GM21381 (cell line): ENCODE results near the gene RMC1.

ENCODE experiments used
- ATAC-seq: cut with Tn5 transposase; IDR thresholded peaks from one replicate; pipeline ENCODE4 v1.9.1; 2021; ENCODE audit warnings: mild to moderate bottlenecking, moderate library complexity; ENCODE audit not compliant: unreplicated experiment

RMC1 gene

DNA sequence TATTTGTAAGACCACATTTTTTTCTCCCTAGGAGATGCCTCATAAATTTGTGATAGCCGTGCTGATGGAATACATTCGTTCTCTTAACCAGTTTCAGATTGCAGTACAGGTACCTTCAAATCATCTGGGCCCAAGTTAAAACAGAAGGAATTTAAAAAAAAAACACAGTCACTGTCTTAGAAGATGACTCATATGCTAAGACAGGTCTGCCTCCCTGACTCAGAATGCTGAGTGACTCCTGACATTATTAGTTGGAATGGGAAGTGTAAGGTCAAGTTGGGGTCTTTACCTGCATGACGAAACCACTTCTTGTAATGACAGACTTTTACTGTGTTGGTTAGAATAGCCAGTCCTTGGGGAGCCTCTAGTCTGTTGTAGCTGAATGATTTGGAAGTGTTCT lies 26.3 kb downstream of the RMC1 start:
- no peak for ATAC-seq

DNA sequence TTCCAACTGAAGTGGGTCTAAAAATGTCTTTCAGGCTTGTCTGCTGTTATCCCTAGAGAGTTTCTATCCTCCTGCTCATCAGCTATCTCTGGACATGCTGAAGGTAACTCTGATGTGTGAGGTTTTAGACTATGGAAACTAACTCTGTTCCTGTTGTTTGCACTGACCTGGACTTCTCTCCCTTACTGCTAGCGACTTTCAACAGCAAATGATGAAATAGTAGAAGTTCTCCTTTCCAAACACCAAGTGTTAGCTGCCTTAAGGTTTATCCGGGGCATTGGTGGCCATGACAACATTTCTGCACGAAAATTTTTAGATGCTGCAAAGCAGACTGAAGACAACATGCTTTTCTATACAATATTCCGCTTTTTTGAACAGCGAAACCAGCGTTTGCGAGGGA lies 26.9 kb downstream of the RMC1 start:
- no peak for ATAC-seq

DNA sequence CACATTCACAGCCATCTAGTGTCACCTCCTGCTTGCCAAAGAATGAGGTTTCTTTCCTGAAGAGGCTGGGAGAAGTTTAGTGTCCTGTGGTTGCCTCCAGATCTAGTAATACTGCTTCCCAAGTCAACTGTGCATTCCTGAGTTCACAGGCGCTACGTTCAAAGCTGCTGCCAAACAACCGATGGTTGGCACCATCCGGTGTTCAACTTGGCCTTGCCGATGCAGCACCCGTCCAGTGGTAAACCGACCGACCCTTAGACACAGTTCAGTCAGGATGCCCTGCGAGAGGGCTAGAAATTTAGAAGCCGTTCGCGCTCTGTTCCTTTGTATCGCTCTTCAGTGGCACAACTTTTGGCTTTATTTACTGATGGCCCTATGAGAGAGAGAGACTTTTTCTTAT lies 28.6 kb downstream of the RMC1 start:
- no peak for ATAC-seq

DNA sequence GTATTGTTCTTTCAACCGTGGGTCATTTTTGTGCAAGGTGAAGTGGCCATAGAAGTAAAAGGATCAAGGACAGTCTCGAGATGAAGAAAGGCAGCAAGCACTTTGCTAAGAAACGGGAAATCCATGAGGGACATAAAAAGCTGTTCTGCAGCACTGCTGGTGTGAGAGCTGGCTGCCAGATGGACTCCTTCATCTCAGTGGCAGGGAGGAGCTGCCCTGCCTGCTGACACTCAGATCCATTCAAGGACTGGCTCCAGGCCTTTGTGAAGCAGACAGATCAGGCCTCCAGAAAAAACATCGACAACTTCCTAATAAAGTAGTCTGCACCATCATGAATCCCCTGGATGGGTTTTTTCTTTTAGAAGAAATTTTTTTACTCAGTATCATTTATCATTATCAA lies 29.5 kb downstream of the RMC1 start:
- no peak for ATAC-seq

DNA sequence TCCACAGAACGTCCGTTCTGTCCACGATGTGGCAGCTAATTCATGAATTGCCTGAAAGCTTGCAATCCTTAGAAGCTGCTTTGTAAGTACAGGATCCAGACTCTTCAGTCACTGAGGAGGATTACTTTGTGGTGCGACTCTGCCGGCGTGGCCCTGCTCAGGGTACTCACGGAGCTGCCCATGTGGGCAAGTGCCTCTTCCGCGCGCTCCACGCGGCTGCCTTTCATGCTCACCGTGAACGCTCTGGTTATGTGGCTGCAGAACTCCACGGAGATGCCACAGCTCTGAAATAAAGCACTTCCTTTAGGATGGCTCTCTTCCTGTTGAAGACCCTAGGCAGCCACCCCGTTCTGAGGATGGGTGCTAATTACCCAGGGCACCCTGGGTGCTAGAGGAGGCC lies 31.0 kb downstream of the RMC1 start:
- ATAC-seq, result no peak

DNA sequence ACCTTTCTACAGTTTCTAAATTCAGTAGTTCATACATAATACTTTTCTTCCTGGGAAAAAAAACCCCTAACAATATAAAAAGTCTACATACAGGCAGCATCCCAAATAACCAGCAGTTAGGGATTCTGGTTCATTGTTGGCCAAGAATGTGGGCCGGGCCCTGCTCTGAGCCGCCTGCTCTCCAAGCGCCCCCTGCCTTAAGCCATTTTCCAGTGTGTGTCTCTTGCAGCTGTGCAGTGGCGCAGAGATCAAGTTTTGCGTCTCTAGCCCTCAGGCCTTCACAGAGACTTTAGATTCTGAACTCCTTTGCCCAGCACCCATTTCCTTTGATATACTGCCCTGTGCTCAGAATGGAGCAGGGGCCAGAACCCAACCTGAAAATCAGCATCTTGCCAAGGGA lies 32.9 kb downstream of the RMC1 start:
- ATAC-seq, result no peak

DNA sequence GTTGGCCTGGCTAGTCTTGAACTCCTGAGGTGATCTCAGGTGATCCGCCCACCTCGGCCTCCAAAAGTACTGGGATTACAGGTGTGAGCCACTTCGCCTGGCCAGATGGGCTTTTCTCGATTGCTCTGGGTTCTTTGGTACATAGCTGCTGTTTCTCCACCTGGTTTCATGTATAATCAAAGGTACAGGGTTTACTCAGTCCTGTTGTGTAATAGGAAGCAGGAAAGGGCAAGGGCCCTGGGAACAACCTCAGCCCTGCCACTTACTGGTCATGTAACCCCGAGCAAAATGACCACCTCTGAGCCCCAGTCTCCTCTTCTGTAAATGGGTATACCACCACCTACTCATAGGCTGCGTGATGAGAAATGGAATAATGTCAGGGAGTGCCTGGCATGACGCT lies 34.0 kb downstream of the RMC1 start:
- ATAC-seq, result no peak

DNA sequence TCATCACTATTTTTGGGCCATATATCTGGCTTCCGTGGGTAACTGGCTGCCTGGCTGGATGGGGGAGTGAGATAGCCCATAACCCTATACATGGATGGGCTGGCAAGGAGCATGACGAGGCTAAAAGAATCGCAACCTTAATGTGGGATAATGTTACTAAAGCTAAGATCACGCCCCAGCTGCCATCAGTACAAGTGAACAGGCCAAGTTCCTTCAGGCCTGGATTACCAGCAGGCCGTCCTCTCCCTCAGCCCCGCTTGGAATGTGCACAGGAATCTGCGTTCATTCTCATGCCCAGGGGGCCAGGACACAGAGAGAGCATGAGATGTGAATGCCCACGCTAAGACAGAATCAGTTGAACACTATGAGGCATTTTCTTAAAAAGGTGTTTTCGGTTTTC lies 34.7 kb downstream of the RMC1 start:
- no peak for ATAC-seq

DNA sequence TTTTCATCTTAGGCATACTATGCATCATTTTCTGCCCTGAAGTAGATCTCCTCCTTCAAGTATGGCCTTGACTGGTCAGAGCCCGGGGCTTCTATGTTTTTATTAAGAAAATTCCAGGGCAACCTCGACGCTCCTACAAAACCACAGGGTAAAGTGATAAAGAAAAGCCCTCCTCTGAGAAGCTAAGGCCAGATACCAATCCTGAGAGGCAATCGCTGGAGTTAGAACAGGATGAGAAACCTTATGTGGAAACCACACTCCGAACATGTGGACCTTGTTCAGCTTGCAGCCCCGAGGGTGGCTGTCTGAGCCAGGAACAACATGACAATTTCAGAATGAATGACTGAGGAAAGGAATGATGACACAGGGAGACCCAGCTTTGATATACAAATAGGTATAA lies 35.6 kb downstream of the RMC1 start:
- no peak for ATAC-seq

DNA sequence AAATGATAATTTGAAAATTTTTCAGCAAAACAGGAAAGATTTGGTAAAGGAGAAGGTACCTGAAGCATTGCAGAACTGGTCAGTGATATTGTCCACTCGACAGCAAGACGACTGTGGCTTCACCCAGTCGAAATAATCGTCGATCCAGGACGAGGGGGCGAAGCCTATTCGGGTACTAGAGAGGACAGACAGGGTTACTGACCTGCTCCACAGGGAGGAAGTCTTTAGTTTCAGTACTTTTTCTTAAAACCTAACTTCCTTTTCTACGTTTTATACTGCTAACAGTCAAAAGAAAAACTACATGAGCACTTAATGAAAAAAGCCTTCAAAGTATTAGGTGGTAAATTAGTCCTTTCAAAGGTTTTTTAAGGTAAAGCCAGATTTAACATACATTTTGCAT lies 36.0 kb downstream of the RMC1 start:
- ATAC-seq, result no peak

DNA sequence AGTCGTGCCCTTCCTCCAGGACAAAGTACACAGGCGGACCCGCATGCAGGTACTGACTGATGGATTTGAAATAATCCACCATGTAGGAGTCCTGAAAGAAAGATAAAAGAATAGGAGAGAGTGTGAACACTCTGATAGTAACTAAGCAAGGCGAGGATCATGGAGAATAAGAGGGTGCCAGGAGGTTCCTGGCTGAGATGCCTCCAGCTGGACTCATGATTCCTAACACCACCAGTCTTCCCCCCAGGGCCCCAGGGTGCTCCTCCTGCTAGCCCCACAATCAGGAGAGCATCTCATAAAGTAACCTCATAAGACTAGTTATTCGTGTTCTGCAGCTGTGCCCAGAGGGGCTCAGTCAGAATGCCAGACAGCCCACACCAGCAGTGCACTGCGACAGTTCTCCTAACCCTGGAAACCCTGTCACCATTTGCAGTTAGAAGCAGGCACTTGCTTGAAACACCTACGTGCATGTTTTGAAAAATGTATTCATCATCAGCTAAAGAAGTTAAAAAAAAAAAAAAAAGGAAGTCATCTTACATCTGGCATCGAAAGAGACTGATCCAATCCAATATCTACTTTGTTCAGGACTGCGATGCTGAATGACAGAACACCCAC lies 36.7 kb downstream of the RMC1 start:
- no peak for ATAC-seq

DNA sequence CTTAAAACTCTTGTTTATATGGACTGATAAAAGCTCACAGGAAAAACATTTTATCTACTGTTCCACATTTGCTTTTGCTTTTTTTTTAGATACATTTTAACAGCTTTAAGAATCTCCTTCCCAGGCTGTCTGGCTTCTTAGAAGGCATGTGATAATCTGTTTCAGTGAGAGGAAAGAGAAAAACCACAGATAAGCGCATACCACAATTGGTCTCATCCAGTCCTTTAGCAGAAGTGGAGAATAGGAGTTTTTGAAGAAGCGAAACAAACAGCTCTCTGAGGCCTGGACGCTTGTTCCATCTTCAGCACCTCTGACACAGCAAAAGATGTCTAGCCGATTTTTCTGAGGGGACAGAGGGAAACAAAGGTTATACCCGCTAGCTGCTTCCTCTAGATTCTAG lies 37.6 kb downstream of the RMC1 start:
- ATAC-seq, result peak; percentile 64

DNA sequence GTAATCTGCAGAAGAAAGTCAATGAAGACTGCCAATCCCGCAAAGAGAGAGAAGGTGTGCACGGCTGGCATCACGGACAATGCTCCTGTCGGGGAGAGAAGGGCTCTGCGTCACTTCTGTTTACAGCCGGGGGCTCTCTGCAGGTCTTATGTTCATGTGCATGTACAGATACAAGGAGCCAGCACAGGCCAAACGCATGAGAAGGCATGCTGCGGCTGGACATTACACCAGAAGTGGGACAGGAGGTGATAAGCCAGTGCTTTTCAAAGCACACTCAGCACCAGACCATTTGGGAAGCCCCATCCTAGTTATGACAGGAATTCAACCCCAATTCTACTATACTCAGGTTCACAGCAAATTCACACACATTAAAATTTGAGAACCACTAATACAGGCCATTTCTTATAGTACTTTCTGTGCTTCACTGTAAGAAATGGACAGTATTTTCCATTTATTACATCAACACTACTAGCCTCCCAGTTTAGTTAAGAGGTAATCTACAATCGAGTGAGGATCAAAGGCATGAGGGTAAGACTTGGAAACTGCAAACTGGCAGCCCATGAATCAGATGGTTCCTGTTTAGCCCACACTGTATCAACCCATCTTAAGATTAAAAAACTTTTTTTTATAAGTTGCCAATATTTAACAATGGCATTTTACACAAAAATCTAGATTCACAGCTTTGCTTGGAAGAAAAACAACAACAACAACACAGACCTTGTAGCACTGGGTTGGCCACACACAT lies 38.2 kb downstream of the RMC1 start:
- no peak for ATAC-seq

DNA sequence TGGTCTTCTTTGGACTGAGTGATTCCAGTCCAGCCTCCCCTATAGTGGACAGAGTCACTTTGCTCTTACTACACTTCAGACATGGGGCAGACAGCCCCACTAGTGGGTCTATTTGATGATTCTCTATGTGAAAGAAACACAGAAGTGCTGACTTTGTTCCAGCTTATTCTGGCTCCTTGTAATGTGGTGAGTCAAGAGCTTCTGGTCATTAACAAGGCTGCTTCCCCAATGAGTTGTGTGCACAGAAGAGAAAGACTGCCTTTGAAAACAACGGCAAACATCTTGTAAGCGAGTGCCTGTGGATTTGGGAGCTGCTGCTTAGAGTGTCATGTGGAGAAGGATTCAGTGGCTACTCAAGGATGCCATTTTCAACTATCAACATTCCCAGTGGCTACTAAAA lies 39.1 kb downstream of the RMC1 start:
- no peak for ATAC-seq

DNA sequence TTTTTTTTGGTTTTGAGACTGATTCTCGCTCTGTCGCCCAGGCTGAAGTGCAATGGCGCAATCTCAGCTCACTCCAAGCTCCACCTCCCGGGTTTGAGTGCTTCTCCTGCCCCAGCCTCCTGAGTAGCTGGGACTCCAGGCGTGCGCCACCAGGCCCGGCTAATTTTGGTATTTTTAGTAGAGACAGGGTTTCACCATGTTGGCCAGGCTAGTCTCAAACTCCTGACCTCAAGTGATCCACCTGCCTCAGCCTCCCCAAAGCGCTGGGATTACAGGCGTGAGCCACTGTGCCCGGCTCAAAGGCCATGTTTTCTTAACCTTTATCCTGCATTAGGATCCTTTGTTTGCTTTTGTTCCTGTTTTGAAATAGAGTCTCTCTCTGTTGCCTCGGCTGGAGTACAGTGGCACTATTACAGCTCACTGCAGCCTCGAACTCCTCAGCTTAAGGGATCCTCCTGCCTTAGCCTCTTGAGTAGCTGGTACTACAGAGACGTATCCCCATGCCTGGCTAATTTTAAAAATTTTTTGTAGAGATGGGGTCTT lies 42.0 kb downstream of the RMC1 start:
- no peak for ATAC-seq

DNA sequence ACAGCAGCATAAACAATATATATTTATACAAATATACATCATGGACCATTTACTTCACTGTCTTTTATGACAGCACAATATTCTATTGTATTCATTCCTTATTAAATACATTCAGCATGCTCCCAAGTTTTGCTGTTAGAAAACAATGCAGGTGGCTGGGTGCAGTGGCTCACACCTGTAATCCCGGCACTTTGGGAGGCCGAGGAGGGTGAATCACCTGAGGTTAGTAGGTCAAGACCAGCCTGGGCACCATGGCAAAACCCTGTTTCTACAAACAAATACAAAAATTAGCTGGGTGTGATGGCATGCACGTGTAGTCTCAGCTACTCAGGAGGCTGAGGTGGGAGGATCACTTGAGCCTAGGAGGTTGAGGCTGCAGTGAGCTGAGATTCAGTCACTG lies 44.0 kb downstream of the RMC1 start:
- no peak for ATAC-seq

DNA sequence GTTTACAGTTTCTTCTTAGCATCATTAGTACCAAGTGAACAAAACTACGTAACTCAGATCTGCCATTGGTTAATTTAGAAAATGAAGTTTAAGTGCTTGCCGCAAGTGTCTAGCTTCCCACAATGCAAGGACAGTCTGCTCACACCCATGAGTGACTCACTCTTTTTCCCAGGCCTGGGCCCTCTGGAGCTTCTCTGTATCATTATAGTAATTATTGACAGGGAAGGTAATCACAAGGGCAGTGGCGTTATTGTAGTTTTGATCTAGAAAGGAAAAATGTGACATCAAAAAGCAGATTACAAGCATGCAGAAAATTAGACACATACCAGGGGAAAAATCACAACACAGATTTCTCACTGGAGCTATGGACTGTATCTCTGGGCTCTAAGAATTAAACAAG lies 44.5 kb downstream of the RMC1 start:
- no peak for ATAC-seq

DNA sequence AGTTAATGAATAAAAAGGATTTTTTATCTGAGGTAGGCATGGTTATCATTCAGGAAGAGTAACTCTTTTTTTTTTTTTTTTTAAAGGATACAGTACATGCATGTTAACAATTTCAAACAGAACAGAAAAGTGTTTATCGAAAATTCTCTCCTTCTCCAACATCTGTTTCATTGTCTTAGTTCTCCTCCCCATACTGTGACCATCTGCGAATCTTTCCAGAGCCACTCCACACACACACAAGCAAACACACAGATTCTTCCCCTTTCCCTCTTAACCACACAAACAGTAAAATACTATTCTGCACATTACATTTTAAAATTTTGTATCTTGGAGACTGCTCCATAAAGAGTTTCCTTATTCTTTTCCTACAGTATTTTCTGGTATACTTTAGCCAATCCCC lies 45.0 kb downstream of the RMC1 start:
- ATAC-seq, result no peak

DNA sequence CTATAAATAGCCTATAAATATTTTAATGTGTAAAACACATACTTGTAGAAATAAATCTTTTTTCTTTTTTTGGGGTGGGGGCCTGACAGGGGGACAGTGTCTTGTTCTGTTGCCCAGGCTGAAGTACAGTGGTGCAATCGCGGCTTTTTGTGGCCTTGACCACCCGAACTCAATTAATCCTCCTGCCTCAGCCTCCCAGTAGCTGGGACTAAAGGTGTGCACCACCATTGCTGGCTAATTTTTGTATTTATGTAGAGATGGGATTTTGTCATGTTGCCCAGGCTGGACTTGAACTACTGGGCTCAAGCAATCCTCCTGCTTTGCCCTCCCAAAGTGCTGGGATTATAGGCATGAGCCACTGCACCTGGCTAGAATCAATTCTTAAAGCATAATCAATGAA lies 45.4 kb downstream of the RMC1 start:
- ATAC-seq, result no peak

DNA sequence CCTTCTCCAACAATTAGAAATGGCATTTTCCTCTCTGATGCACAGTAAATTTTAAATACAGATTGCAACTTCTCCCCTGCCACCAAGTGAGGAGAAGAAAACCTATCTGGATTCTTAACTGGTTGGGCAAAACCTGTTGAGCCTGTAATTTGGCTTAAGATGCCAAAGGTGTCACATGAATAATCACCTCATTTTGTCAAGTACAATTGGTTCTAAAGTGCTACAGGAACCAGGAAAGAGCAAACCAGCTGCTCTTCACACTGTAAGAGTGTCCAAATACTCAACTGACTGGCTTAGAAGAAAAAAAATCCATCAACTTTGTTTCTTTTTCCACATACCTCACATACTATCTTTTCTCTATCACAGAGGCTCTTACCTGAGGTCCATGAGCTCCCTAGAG lies 47.6 kb downstream of the RMC1 start:
- ATAC-seq, result no peak

DNA sequence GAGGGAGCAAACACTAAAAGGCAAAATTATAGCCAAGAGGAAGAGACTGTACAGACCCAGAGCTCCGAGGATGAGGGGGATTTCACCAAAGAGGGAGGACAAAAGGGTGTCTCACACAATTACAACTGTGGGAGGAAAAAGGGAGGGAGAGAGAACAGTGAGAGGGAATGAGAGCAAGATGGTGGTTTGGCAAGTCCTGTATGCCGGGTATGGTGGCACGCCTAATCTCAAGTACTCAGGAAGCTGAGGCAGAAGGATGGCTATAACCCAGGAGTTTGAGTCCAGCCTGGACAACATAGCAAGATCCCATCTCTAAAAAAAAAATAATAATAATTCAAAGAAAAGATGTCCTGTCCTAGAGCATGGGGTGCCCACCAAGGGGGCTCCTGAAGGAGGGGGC lies 48.7 kb downstream of the RMC1 start:
- ATAC-seq, result no peak

DNA sequence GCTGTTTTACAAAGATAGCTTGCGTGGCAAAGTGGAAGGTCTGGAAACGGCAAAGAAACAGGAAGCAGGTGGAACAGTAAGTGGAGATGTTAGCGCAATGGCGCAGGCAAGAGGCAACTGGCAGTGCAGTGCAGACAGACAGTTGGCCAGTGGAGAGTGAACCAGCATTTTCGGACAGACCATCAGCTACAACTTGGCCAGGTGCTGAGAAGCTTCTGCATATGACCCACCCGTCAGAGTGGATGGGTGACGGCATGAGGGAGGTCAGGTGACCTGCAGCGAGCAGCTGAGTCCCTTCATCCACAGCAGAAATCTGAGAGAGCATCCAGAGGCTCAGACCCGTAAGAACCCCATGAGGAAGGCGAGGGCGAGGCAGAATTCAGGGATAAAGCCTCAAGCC lies 49.2 kb downstream of the RMC1 start:
- ATAC-seq, result no peak

DNA sequence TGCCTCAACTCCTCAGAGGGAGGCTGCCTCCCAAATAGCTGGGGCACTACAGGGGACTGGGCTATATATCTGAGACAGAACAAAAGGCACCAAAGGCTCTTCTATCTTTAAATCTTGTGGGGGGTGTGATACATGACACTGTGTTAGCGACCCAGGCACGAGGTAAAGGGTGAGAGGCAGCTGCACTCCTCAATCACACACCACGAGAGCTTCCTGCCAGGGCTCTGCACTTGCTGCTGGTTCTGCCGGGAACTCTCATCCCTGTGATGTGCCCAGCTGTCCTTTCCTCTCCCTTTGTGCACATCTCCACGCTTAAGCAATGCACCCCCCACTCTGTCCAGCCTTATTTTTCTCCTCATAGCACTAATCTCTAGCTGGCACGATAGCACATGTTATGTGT lies 50.6 kb downstream of the RMC1 start:
- no peak for ATAC-seq
